Smooth muscle cell (in vitro differentiated cells): ENCODE results near the gene LAMB2. TPM values are rescaled to one million over a fixed set of nuclear protein-coding genes. Genes with fewer than 3 reads are reported as not detected.

Experiments
- DNase-seq: peaks from one replicate; lab custom pipeline; 2025; ENCODE audit not compliant: unreplicated experiment; lab: John Stamatoyannopoulos, UW
- H2AFZ ChIP-seq: fragments of 200-600 bp; sonication (generic); 2 replicates; pipeline ENCODE4 v1.6.0; 2016; ENCODE audit warnings: antibody characterized with exemption, low read depth, mild to moderate bottlenecking
- H3F3A ChIP-seq: fragments of 200-600 bp; sonication (generic); 2 replicates; pipeline ENCODE4 v1.6.0; 2017; ENCODE audit warnings: antibody characterized with exemption, low read depth
- H3K27ac ChIP-seq: fragments of 200-600 bp; sonication (generic); 2 replicates; pipeline ENCODE4 v1.5.1; 2016; ENCODE audit warnings: low read depth, mild to moderate bottlenecking
- H3K27me3 ChIP-seq: fragments of 200-600 bp; sonication (generic); 2 replicates; pipeline ENCODE4 v1.6.1; 2016; ENCODE audit warnings: low read depth, mild to moderate bottlenecking
- H3K36me3 ChIP-seq: fragments of 200-600 bp; sonication (generic); 2 replicates; pipeline ENCODE4 v1.5.1; 2016; ENCODE audit warnings: low read depth
- H3K4me1 ChIP-seq: fragments of 200-600 bp; sonication (generic); 2 replicates; pipeline ENCODE4 v1.5.1; 2016; ENCODE audit warnings: low read depth
- H3K4me2 ChIP-seq: fragments of 200-600 bp; sonication (generic); 2 replicates; pipeline ENCODE4 v1.6.0; 2016; ENCODE audit warnings: mild to moderate bottlenecking
- H3K4me3 ChIP-seq: fragments of 200-600 bp; sonication (generic); 2 replicates; pipeline ENCODE4 v1.5.1; 2016; ENCODE audit warnings: mild to moderate bottlenecking
- H3K79me2 ChIP-seq: fragments of 200-600 bp; sonication (generic); 2 replicates; pipeline ENCODE4 v1.6.0; 2016; ENCODE audit warnings: low read depth, mild to moderate bottlenecking
- H3K9ac ChIP-seq: fragments of 200-600 bp; sonication (generic); 2 replicates; pipeline ENCODE4 v1.6.0; 2016; ENCODE audit warnings: low read depth
- H3K9me3 ChIP-seq: fragments of 200-600 bp; sonication (generic); replicated peaks from 2 replicates; pipeline ENCODE4 v1.5.1; 2016; ENCODE audit warnings: low read depth
- H4K20me1 ChIP-seq: fragments of 200-600 bp; sonication (generic); 2 replicates; pipeline ENCODE4 v1.6.0; 2016; ENCODE audit warnings: low read depth
- CTCF ChIP-seq: fragments of 200-600 bp; sonication (generic); IDR thresholded peaks from 2 replicates; pipeline ENCODE4 v1.5.1; 2017; ENCODE audit warnings: borderline replicate concordance, mild to moderate bottlenecking, antibody characterized with exemption; ENCODE audit not compliant: insufficient read depth, poor library complexity, severe bottlenecking
- WGBS: methylation state at CpG from one replicate; pipeline ENCODE4 v1.1.7; 2016; ENCODE audit warnings: low lambda C conversion rate; 5-methylcytosine and 5-hydroxymethylcytosine counted together
- polyA plus RNA-seq: library from polyadenylated mRNA; unstranded; fragments of >200 nt; fragmentation: Nextera tagmentation; extraction: Ambion mirVana; gene quantifications from 2 replicates; pipeline ENCODE4 v1.2.1, GENCODE V29; 2016
- total RNA-seq: library from RNA; depleted of rRNA; stranded (reverse); fragments of >200 nt; gene quantifications from 2 replicates; pipeline ENCODE4 v1.2.3, GENCODE V29; 2014

LAMB2 gene
- total and polyA plus RNA-seq, 2 experiments from 2014 or later, result 456 to 503 TPM

DNA sequence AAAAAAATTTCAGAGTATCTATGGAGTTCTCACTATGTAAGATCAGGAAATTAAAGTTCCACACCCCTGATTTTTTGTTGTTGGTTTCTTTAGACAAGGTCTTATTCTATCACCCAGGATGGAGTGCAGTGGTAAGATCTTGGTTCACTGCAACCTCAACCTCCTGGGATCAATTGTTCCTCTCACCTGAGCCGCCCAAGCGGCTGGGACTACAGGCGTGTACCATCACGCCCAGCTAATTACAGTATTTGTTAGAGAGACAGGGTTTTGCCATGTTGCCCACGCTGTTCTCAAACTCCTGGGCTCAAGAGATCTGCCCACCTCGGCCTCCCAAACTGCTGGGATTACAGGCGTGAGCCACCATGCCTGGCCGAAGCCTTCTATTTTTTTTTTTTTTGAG lies 51.4 kb downstream of the LAMB2 start:
- Histone ChIP-seq H3F3A (no peaks in the 10 kb centered on the region), H3K79me2 (peaks cover 95% of the 10 kb centered on the region), H2AFZ (no peak overlapping the region), H3K9ac (no peak overlapping the region), H3K36me3 (no peaks in the 10 kb centered on the region), H3K27ac (no peak overlapping the region), H3K4me3 (no peak overlapping the region), H3K9me3 (no peaks in the 10 kb centered on the region), H3K4me1 (no peaks in the 10 kb centered on the region), H3K27me3 (no peaks in the 10 kb centered on the region), H3K4me2 (no peak overlapping the region), H4K20me1 (peaks cover 96% of the 10 kb centered on the region)
- TF ChIP-seq CTCF, result no peak
- DNase-seq, result no peak
- 89% methylated on average over 8 of the region's 8 CpGs for WGBS

GRCh38 chr3:49079270-49079669 lies 53.6 kb downstream of the LAMB2 start:
- peaks cover 84% of the 10 kb centered on the region for H3K79me2 ChIP-seq
- H3K4me3 ChIP-seq, result no peak overlapping the region
- peaks cover 7% of the 10 kb centered on the region for H3K36me3 ChIP-seq
- no peak overlapping the region for H3K27ac ChIP-seq
- peaks cover 85% of the 10 kb centered on the region for H4K20me1 ChIP-seq
- no peak overlapping the region for H3K9ac ChIP-seq
- no peaks in the 10 kb centered on the region for H3F3A ChIP-seq
- DNase-seq, result no peak
- H3K9me3 ChIP-seq, result no peaks in the 10 kb centered on the region
- no peaks in the 10 kb centered on the region for H3K27me3 ChIP-seq
- WGBS, result 97% methylated on average over 2 of the region's 2 CpGs
- no peak overlapping the region for H2AFZ ChIP-seq
- no peak overlapping the region for H3K4me2 ChIP-seq
- no peaks in the 10 kb centered on the region for H3K4me1 ChIP-seq
- no peak for TF ChIP-seq CTCF

GRCh38 chr3:49076646-49077045 lies 56.2 kb downstream of the LAMB2 start:
- Histone ChIP-seq H3K27me3 (no peaks in the 10 kb centered on the region), H3F3A (no peaks in the 10 kb centered on the region), H2AFZ (no peak overlapping the region), H4K20me1 (peaks cover 84% of the 10 kb centered on the region), H3K79me2 (peaks cover 83% of the 10 kb centered on the region), H3K27ac (no peak overlapping the region), H3K4me3 (no peak overlapping the region), H3K9ac (no peak overlapping the region), H3K36me3 (peaks cover 19% of the 10 kb centered on the region), H3K4me1 (no peaks in the 10 kb centered on the region), H3K9me3 (no peaks in the 10 kb centered on the region), H3K4me2 (no peak overlapping the region)
- WGBS, result 97% methylated on average over 4 of the region's 4 CpGs
- no peak for DNase-seq
- TF ChIP-seq CTCF, result no peak

DNA sequence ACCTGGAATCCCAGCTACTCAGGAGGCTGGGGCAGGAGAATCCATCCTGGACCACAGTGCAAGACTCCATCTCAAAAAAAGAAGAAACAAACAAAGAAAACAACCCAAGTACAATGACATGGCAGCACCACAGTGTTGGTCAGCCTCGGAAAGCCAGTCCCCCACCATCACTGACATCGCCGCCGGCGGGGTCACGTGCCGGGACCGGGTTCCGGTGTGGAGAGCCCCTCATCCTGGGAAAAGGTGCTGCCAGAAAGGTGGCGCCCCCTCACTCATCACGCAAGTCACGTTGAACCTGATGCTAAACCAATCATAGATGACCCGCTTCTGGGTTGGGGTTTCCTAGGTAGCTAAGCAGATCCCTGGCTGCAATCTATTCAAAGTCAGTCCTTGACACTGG lies 56.7 kb downstream of the LAMB2 start:
- H3K9me3 ChIP-seq, result no peaks in the 10 kb centered on the region
- H3K4me1 ChIP-seq, result no peaks in the 10 kb centered on the region
- H3K36me3 ChIP-seq, result peaks cover 19% of the 10 kb centered on the region
- no peak overlapping the region for H3K4me2 ChIP-seq
- DNase-seq, result no peak
- peaks cover 84% of the 10 kb centered on the region for H4K20me1 ChIP-seq
- H2AFZ ChIP-seq, result no peak overlapping the region
- H3K79me2 ChIP-seq, result peaks cover 83% of the 10 kb centered on the region
- no peaks in the 10 kb centered on the region for H3F3A ChIP-seq
- H3K27ac ChIP-seq, result no peak overlapping the region
- no peaks in the 10 kb centered on the region for H3K27me3 ChIP-seq
- no peak for TF ChIP-seq CTCF
- H3K9ac ChIP-seq, result no peak overlapping the region
- H3K4me3 ChIP-seq, result no peak overlapping the region
- WGBS, result over 99% methylated on average over 13 of the region's 13 CpGs
